ENCODE results near the gene PDE6C. TPM values are rescaled to one million over a fixed set of nuclear protein-coding genes. Genes with fewer than 3 reads are reported as not detected.
"Not testable (repeated sequence)": the region's sequence is repeated elsewhere in the genome, so short reads cannot be mapped to it uniquely, and the experiment has no call there.

The PDE6C gene
- total RNA-seq, 1 experiment from 2014 or later: not detected

- intact Hi-C loops (cut with micrococcal nuclease; ENCODE audit: unreplicated experiment): no loop called here
- Histone ChIP-seq H3K4me3 (ENCODE audit: low read depth in 2 of 2, low read length in 2 of 2) (no peak overlapping the region), H3K27ac (ENCODE audit: low read length) (no peak overlapping the region), H3K36me3 (ENCODE audit: control insufficient read depth, insufficient read depth, low read length) (peaks cover 18% of the 10 kb centered on the region), H3K9me3 (ENCODE audit: control insufficient read depth, insufficient read depth, low read depth, low read length) (no peaks in the 10 kb centered on the region), H3K27me3 (ENCODE audit: control insufficient read depth, insufficient read depth, low read length) (no peaks in the 10 kb centered on the region), H3K4me1 (ENCODE audit: control insufficient read depth, insufficient read depth, low read length) (no peaks in the 10 kb centered on the region)
- no peak for DNase-seq (ENCODE audit: low read depth, low spot score)
- in situ Hi-C loops (cut with HindIII; ENCODE audit: low pct_unique_long_range_greater_than_20kb, low sequenced_read_pairs): no loop called here
- BruUV-seq (replicated peaks): no TSS peak
- TF ChIP-seq TCF7L2 (IDR thresholded peaks at IDR 0.05; ENCODE audit: low read depth, low read length): no peak
- TF ChIP-seq, protein P1, sequence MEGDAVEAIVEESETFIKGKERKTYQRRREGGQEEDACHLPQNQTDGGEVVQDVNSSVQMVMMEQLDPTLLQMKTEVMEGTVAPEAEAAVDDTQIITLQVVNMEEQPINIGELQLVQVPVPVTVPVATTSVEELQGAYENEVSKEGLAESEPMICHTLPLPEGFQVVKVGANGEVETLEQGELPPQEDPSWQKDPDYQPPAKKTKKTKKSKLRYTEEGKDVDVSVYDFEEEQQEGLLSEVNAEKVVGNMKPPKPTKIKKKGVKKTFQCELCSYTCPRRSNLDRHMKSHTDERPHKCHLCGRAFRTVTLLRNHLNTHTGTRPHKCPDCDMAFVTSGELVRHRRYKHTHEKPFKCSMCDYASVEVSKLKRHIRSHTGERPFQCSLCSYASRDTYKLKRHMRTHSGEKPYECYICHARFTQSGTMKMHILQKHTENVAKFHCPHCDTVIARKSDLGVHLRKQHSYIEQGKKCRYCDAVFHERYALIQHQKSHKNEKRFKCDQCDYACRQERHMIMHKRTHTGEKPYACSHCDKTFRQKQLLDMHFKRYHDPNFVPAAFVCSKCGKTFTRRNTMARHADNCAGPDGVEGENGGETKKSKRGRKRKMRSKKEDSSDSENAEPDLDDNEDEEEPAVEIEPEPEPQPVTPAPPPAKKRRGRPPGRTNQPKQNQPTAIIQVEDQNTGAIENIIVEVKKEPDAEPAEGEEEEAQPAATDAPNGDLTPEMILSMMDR (IDR thresholded peaks at IDR 0.05): no peak
- TF ChIP-seq POLR2AphosphoS5 (IDR thresholded peaks at IDR 0.05; ENCODE audit: low read depth, low read length): no peak
- ChIA-PET CTCF (no interaction called here), POLR2A (no interaction called here)
- ATAC-seq: no peak
Measured at GRCh38 chr10:93687737-93688136, 75.4 kb downstream of the PDE6C start.

GRCh38 chr10:93695740-93696139 lies 83.4 kb downstream of the PDE6C start:
- H3K27ac ChIP-seq (ENCODE audit: low read length): no peak overlapping the region
- DNase-seq (ENCODE audit: low read depth, low spot score) (no peak), ATAC-seq (no peak)
- TF ChIP-seq REST (IDR thresholded peaks at IDR 0.05; ENCODE audit: insufficient read depth in 1 of 2, low read depth in 2 of 2, low read length in 1 of 2): no peak
- no peak for TF ChIP-seq SIN3A (IDR thresholded peaks at IDR 0.05; ENCODE audit: borderline replicate concordance, insufficient read depth, low read depth, low read length)
- no peak for TF ChIP-seq TCF7L2 (IDR thresholded peaks at IDR 0.05; ENCODE audit: low read depth, low read length)
- H3K36me3 ChIP-seq (ENCODE audit: control insufficient read depth, insufficient read depth, low read length): peaks cover 40% of the 10 kb centered on the region
- ChIA-PET CTCF (interaction anchor here (0.6 to 0.7 kb wide), 2 partner anchors 138 to 181 kb away, joined by 3 to 5 read pairs; no protein-coding TSS in a partner anchor), POLR2A (no interaction called here)
- no peaks in the 10 kb centered on the region for H3K27me3 ChIP-seq (ENCODE audit: control insufficient read depth, insufficient read depth, low read length)
- BruUV-seq (replicated peaks): no TSS peak
- in situ Hi-C loops (cut with HindIII; ENCODE audit: low pct_unique_long_range_greater_than_20kb, low sequenced_read_pairs) (no loop called here), intact Hi-C loops (cut with micrococcal nuclease; ENCODE audit: unreplicated experiment) (no loop called here)
- no peak overlapping the region for H3K4me3 ChIP-seq (ENCODE audit: low read depth in 2 of 2, low read length in 2 of 2)
- H3K9me3 ChIP-seq (ENCODE audit: control insufficient read depth, insufficient read depth, low read depth, low read length): no peaks in the 10 kb centered on the region
- no peaks in the 10 kb centered on the region for H3K4me1 ChIP-seq (ENCODE audit: control insufficient read depth, insufficient read depth, low read length)

- POLR2A ChIA-PET; intact Hi-C loops (cut with micrococcal nuclease; ENCODE audit: unreplicated experiment); H3K4me1 ChIP-seq (ENCODE audit: control insufficient read depth, insufficient read depth, low read length); DNase-seq (ENCODE audit: low read depth, low spot score); ATAC-seq; H3K4me3 ChIP-seq (ENCODE audit: low read depth in 2 of 2, low read length in 2 of 2); BruUV-seq (replicated peaks); H3K27me3 ChIP-seq (ENCODE audit: control insufficient read depth, insufficient read depth, low read length); H3K9me3 ChIP-seq (ENCODE audit: control insufficient read depth, insufficient read depth, low read depth, low read length); in situ Hi-C loops (cut with HindIII; ENCODE audit: low pct_unique_long_range_greater_than_20kb, low sequenced_read_pairs); H3K27ac ChIP-seq (ENCODE audit: low read length): not testable (repeated sequence)
- CTCF ChIA-PET: interaction anchor here (0.6 kb wide), 1 partner anchor 48 kb away, joined by 5 read pairs; no protein-coding TSS in a partner anchor
- H3K36me3 ChIP-seq (ENCODE audit: control insufficient read depth, insufficient read depth, low read length): peaks cover 40% of the 10 kb centered on the region
Measured at GRCh38 chr10:93696582-93696981, 84.2 kb downstream of the PDE6C start.

All from Panc1 (cell line).